ENCODE data around the gene TSPAN7. TPM values are rescaled to one million over a fixed set of nuclear protein-coding genes. Genes with fewer than 3 reads are reported as not detected.

Gene TSPAN7
- total and polyA plus RNA-seq, 9 of the 15 experiments (the other 6 are each of a cell fraction or from before 2014, with no cell fraction given), result 0.07 to 0.29 (median 0.12) TPM; not detected in 1

DNA sequence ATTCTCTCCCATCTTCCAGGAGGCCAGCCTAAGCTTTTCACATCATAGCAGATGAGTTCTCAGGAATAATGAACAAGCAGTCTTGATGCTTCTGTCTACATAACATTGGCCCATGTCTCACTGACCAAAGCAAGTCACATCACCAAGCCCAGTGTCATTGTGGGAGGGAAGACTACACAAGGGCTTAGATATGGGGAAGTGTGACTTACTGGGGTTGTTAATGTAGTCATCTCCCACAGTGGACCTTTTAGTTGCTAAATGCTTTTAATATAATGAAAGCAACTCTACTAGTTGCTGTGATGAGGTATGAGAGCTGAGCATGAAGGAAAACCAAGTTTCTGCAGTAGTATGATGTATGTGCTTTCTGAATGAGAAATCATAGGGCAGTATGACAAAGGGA, 40.5 kb downstream of the TSPAN7 start:
- TF ChIP-seq SETDB1 (IDR thresholded peaks at IDR 0.05; ENCODE audit: low read length) (no peak), ATF1 (CRISPR knock-in tag; IDR thresholded peaks at IDR 0.05) (no peak), ATF1 (tag; IDR thresholded peaks at IDR 0.05) (no peak), ZNF707 (CRISPR knock-in tag; conservative IDR thresholded peaks at IDR 0.05) (no peak), ZEB2 (IDR thresholded peaks at IDR 0.05) (no peak), ZNF140 (CRISPR knock-in tag; IDR thresholded peaks at IDR 0.05) (no peak)
- TF ChIP-seq, protein P1, sequence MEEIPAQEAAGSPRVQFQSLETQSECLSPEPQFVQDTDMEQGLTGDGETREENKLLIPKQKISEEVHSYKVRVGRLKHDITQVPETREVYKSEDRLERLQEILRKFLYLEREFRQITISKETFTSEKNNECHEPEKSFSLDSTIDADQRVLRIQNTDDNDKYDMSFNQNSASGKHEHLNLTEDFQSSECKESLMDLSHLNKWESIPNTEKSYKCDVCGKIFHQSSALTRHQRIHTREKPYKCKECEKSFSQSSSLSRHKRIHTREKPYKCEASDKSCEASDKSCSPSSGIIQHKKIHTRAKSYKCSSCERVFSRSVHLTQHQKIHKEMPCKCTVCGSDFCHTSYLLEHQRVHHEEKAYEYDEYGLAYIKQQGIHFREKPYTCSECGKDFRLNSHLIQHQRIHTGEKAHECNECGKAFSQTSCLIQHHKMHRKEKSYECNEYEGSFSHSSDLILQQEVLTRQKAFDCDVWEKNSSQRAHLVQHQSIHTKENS (CRISPR knock-in tag; IDR thresholded peaks at IDR 0.05), result no peak
- ChIA-PET POLR2A (no interaction called here), CTCF (ENCODE audit: low intra/inter-chr PET ratio) (no interaction called here)
- intact Hi-C loops (cut with micrococcal nuclease), result no loop called here
- Histone ChIP-seq H2AFZ (ENCODE audit: low read depth, low read length) (no peak overlapping the region), H3K9me3 (replicated peaks; ENCODE audit: control insufficient read depth, insufficient read depth, low read depth, low read length) (no peaks in the 10 kb centered on the region), H3K4me1 (replicated peaks in 1 of 2; ENCODE audit: control insufficient read depth in 2 of 2, insufficient read depth in 2 of 2, low read length in 2 of 2) (no peaks in the 10 kb centered on the region), H3K27me3 (ENCODE audit: control insufficient read depth in 2 of 2, insufficient read depth in 2 of 2, low read length in 2 of 2) (peaks cover 0 to 4% of the 10 kb centered on the region in 2 experiments; a peak in 1 of 5 replicates), H3K4me2 (ENCODE audit: insufficient read depth, low read length) (no peak overlapping the region), H3K27ac (ENCODE audit: extremely low read depth, low read depth, low read length) (no peak overlapping the region), H3K9me1 (ENCODE audit: control insufficient read depth, insufficient read depth, low read length) (no peaks in the 10 kb centered on the region), H3K36me3 (ENCODE audit: control insufficient read depth, insufficient read depth, low read length) (no peaks in the 10 kb centered on the region), H3K9ac (ENCODE audit: insufficient read depth in 1 of 2, low read depth in 2 of 2, low read length in 2 of 2) (no peak overlapping the region), H4K20me1 (replicated peaks; ENCODE audit: control insufficient read depth, insufficient read depth, low read length) (no peaks in the 10 kb centered on the region), H3K79me2 (ENCODE audit: control insufficient read depth, insufficient read depth, low read length) (no peaks in the 10 kb centered on the region), H3K4me3 (no peak overlapping the region)
- FAIRE-seq (no peak), DNase-seq (ENCODE audit: extremely low read depth in 1 of 4, low spot score in 3 of 4) (no peak), ATAC-seq (no peak)
- no TSS peak for BruUV-seq (replicated peaks)
- in situ Hi-C loops (cut with MboI), result no loop called here
